ENCODE results near the gene KL.

KL gene

GRCh38 chr13:33087790-33088189 is 71.6 kb downstream of the KL start:
- no peak for DNase-seq

GRCh38 chr13:33089311-33089710 is 73.1 kb downstream of the KL start:
- no peak for DNase-seq

GRCh38 chr13:33090755-33091414 is 74.7 kb downstream of the KL start:
- no peak for DNase-seq

- DNase-seq, result no peak
Measured at GRCh38 chr13:33091415-33091774, 75.2 kb downstream of the KL start.

GRCh38 chr13:33092073-33092987 is 76.1 kb downstream of the KL start:
- DNase-seq, result no peak

- DNase-seq, result no peak
Measured at GRCh38 chr13:33096886-33097605, 80.8 kb downstream of the KL start.

GRCh38 chr13:33099860-33100259 is 83.6 kb downstream of the KL start:
- DNase-seq, result no peak

GRCh38 chr13:33100886-33101285 is 84.7 kb downstream of the KL start:
- no peak for DNase-seq

GRCh38 chr13:33101835-33102234 is 85.6 kb downstream of the KL start:
- DNase-seq, result no peak

GRCh38 chr13:33103457-33103856 is 87.2 kb downstream of the KL start:
- no peak for DNase-seq

- no peak for DNase-seq
Measured at GRCh38 chr13:33105387-33106005, 89.3 kb downstream of the KL start.

GRCh38 chr13:33106656-33107360 is 90.6 kb downstream of the KL start:
- DNase-seq, result no peak

GRCh38 chr13:33107361-33107760 is 91.1 kb downstream of the KL start:
- DNase-seq, result no peak

- DNase-seq, result no peak
Measured at GRCh38 chr13:33108620-33109019, 92.4 kb downstream of the KL start.

GRCh38 chr13:33109271-33109697 is 93.1 kb downstream of the KL start:
- DNase-seq, result no peak

- no peak for DNase-seq
Measured at GRCh38 chr13:33109801-33110200, 93.6 kb downstream of the KL start.

- DNase-seq, result no peak
Measured at GRCh38 chr13:33110386-33110712, 94.1 kb downstream of the KL start.

GRCh38 chr13:33110713-33111413 is 94.6 kb downstream of the KL start:
- DNase-seq, result no peak

GRCh38 chr13:33111414-33112110 is 95.3 kb downstream of the KL start:
- no peak for DNase-seq

GRCh38 chr13:33112766-33113165 is 96.5 kb downstream of the KL start:
- DNase-seq, result no peak

GRCh38 chr13:33114146-33114545 is 97.9 kb downstream of the KL start:
- no peak for DNase-seq

Measured in GOT3 (cell line).